SK-N-SH (cell line): Measurements from ENCODE around the gene ERMARD. TPM values are rescaled to one million over a fixed set of nuclear protein-coding genes. Genes with fewer than 3 reads are reported as not detected.

Experiments used
- CTCF ChIA-PET: fragments of 300-600, 350-600 bp; formaldehyde crosslinking; extraction: SDS; loops from one replicate; lab custom pipeline; 2021; lab: Yijun Ruan, JAX
- POLR2A ChIA-PET: fragments of 350-600 bp; sonication (Branson Sonifier 250); formaldehyde crosslinking; extraction: SDS; loops from one replicate; lab custom pipeline; 2020; ENCODE audit warnings: antibody characterized with exemption, inconsistent platforms; lab: Yijun Ruan, JAX
- DNase-seq: peaks from one replicate; pipeline ENCODE4 v3.0.0; 2012
- H2AFZ ChIP-seq: fragments of 200-600 bp; sonication (generic); 2 replicates; pipeline ENCODE4 v1.8.1; 2016; ENCODE audit warnings: antibody characterized with exemption, mild to moderate bottlenecking, low read depth
- H3F3A ChIP-seq: fragments of 200-600 bp; sonication (generic); replicated peaks from 2 replicates; pipeline ENCODE3; 2016; ENCODE audit warnings: antibody characterized with exemption, mild to moderate bottlenecking; ENCODE audit not compliant: insufficient read depth
- H3K27ac ChIP-seq, 2 experiments: fragments of 200-500 bp in 1 of 2; fragments of 200-600 bp in 1 of 2; sonication (Bioruptor generic) in 1 of 2; sonication (generic), shearing (Covaris generic) in 1 of 2; 2 replicates each; pipeline versions ENCODE4 v1.5.1 to v1.6.1; 2014 to 2016; ENCODE audit warnings: low read depth in 2 of 2, inconsistent platforms in 1 of 2, low read length in 1 of 2, mild to moderate bottlenecking in 1 of 2, mixed read lengths in 1 of 2
- H3K27me3 ChIP-seq: fragments of 200-600 bp; sonication (generic), shearing (Covaris generic); 2 replicates; pipeline ENCODE4 v1.6.1; 2016; ENCODE audit warnings: mixed run types; ENCODE audit not compliant: insufficient read depth
- H3K36me3 ChIP-seq, 2 experiments: fragments of 200-500 bp in 1 of 2; fragments of 200-600 bp in 1 of 2; sonication (Bioruptor generic) in 1 of 2; sonication (generic) in 1 of 2; replicated peaks in 1 of 2; 2 replicates each; pipeline versions ENCODE3 to v1.5.1; 2014 to 2016; ENCODE audit warnings: low read length in 1 of 2, mild to moderate bottlenecking in 1 of 2; ENCODE audit not compliant: insufficient read depth in 2 of 2, control insufficient read depth in 1 of 2
- H3K4me1 ChIP-seq, 2 experiments: fragments of 200-500 bp in 1 of 2; fragments of 200-600 bp in 1 of 2; sonication (Bioruptor generic) in 1 of 2; sonication (generic), shearing (Covaris generic) in 1 of 2; 2 replicates each; pipeline versions ENCODE4 v1.5.1 to v1.6.1; 2014 to 2016; ENCODE audit warnings: low read depth in 1 of 2, low read length in 1 of 2, mixed run types in 1 of 2; ENCODE audit not compliant: insufficient read depth in 2 of 2, control insufficient read depth in 1 of 2
- H3K4me2 ChIP-seq: fragments of 200-600 bp; sonication (generic), shearing (Covaris generic); 2 replicates; pipeline ENCODE4 v1.6.1; 2017; ENCODE audit warnings: mixed run types
- H3K4me3 ChIP-seq, 2 experiments: fragments of 200-500 bp in 1 of 2; fragments of 200-600 bp in 1 of 2; sonication (Bioruptor generic) in 1 of 2; sonication (generic), shearing (Covaris generic) in 1 of 2; 2 replicates each; pipeline versions ENCODE4 v1.5.1 to v1.8.1; 2014 to 2016; ENCODE audit warnings: low read depth in 2 of 2, inconsistent platforms in 1 of 2, low read length in 1 of 2, mild to moderate bottlenecking in 1 of 2, mixed read lengths in 1 of 2, moderate library complexity in 1 of 2
- H3K79me2 ChIP-seq: fragments of 200-600 bp; sonication (generic); 2 replicates; pipeline ENCODE4 v1.8.1; 2017; ENCODE audit warnings: mild to moderate bottlenecking; ENCODE audit not compliant: insufficient read depth
- H3K9ac ChIP-seq: fragments of 200-600 bp; sonication (generic); 2 replicates; pipeline ENCODE4 v1.6.1; 2017; ENCODE audit warnings: mixed run types
- H3K9me2 ChIP-seq: fragments of 200-600 bp; sonication (generic); 2 replicates; pipeline ENCODE4 v1.6.1; 2017; ENCODE audit warnings: mixed run types
- H3K9me3 ChIP-seq: fragments of 200-600 bp; sonication (generic); 2 replicates; pipeline ENCODE4 v1.6.1; 2017; ENCODE audit warnings: mixed run types, mild to moderate bottlenecking, moderate library complexity
- H4K20me1 ChIP-seq: fragments of 200-600 bp; sonication (generic); 2 replicates; pipeline ENCODE4 v1.6.1; 2017; ENCODE audit warnings: mild to moderate bottlenecking, mixed run types; ENCODE audit not compliant: insufficient read depth
- CHD2 ChIP-seq: fragments of 150-350 bp; IDR thresholded peaks from 2 replicates; pipeline ENCODE4 v1.6.1; 2018; ENCODE audit warnings: low read length; ENCODE audit not compliant: partially characterized antibody
- ELF1 ChIP-seq: IDR thresholded peaks from 2 replicates; pipeline ENCODE4 v1.4.0; 2012
- FOSL2 ChIP-seq: IDR thresholded peaks from 2 replicates; pipeline ENCODE4 v1.4.0; 2012; ENCODE audit warnings: low read depth, mild to moderate bottlenecking, moderate library complexity, borderline replicate concordance
- IRF3 ChIP-seq: fragments of 150-350 bp; IDR thresholded peaks from 2 replicates; pipeline ENCODE4 v1.6.1; 2016; ENCODE audit warnings: mild to moderate bottlenecking, low read depth, low read length
- JUND ChIP-seq: IDR thresholded peaks from 2 replicates; pipeline ENCODE4 v1.4.0; 2012
- NFIC ChIP-seq: IDR thresholded peaks from 2 replicates; pipeline ENCODE4 v1.4.0; 2012; ENCODE audit warnings: borderline replicate concordance
- POLR2AphosphoS5 ChIP-seq: IDR thresholded peaks from 2 replicates; pipeline ENCODE4 v1.6.1; 2012; ENCODE audit warnings: low read depth, low read length
- RAD21 ChIP-seq: IDR thresholded peaks from 2 replicates; pipeline ENCODE4 v1.6.1; 2012; ENCODE audit warnings: mild to moderate bottlenecking, low read length
- RCOR1 ChIP-seq: fragments of 150-350 bp; IDR thresholded peaks from 2 replicates; pipeline ENCODE4 v1.6.1; 2017; ENCODE audit warnings: antibody characterized with exemption, low read length
- REST ChIP-seq: IDR thresholded peaks from 2 replicates; pipeline ENCODE4 v1.6.1; 2012; ENCODE audit warnings: mild to moderate bottlenecking, low read depth, low read length, moderate library complexity
- RXRA ChIP-seq: IDR thresholded peaks from 2 replicates; pipeline ENCODE4 v1.4.0; 2012; ENCODE audit warnings: low read depth, mild to moderate bottlenecking, borderline replicate concordance
- SIN3A ChIP-seq: IDR thresholded peaks from 2 replicates; pipeline ENCODE4 v1.6.1; 2012; ENCODE audit warnings: low read depth, mild to moderate bottlenecking, low read length, moderate library complexity, borderline replicate concordance
- TAF1 ChIP-seq: IDR thresholded peaks from 2 replicates; pipeline ENCODE4 v1.6.1; 2012; ENCODE audit warnings: low read depth, mild to moderate bottlenecking, low read length, moderate library complexity, borderline replicate concordance
- TCF12 ChIP-seq: IDR thresholded peaks from 2 replicates; pipeline ENCODE4 v1.4.0; 2012
- YY1 ChIP-seq: IDR thresholded peaks from 2 replicates; pipeline ENCODE4 v1.4.0; 2012; ENCODE audit warnings: low read depth, mild to moderate bottlenecking
- ZBTB33 ChIP-seq: IDR thresholded peaks from 2 replicates; pipeline ENCODE4 v1.4.0; 2012; ENCODE audit warnings: low read depth, borderline replicate concordance
- polyA plus RNA-seq, 3 experiments: library from polyadenylated mRNA; depleted of rRNA; stranded (reverse); fragments of >200 nt; gene quantifications; 2 replicates each; pipeline ENCODE4 v1.2.3, GENCODE V29; 2012

Gene ERMARD
- polyA plus RNA-seq, 1 of the 3 experiments (the other 2 are of a cell fraction): 43.2 TPM

- Histone ChIP-seq H3K9me2 (no peaks in the 10 kb centered on the region), H3K4me2 (no peak overlapping the region), H3K27ac (no peak overlapping the region), H4K20me1 (no peaks in the 10 kb centered on the region), H3K27me3 (no peaks in the 10 kb centered on the region), H3F3A (no peaks in the 10 kb centered on the region), H3K4me1 (no peaks in the 10 kb centered on the region), H3K4me3 (no peak overlapping the region), H3K9ac (no peak overlapping the region), H3K79me2 (no peaks in the 10 kb centered on the region), H3K9me3 (0 out of 2 replicates have a peak, but pooled peaks cover 2% of the 10 kb centered on the region), H3K36me3 (peaks cover 0 to 7% of the 10 kb centered on the region in 2 experiments), H2AFZ (no peak overlapping the region)
- POLR2A ChIA-PET: interaction anchor here (1.8 kb wide), 1 partner anchor 10 kb away, joined by 4 read pairs; the partner anchor contains the start of genes DYNLT2 and ERMARD
- CTCF ChIA-PET: interaction anchor here (1.4 kb wide), 1 partner anchor 9 kb away, joined by 6 read pairs; no protein-coding TSS in a partner anchor
- no peak for TF ChIP-seq CHD2
- no peak for TF ChIP-seq TAF1
- TF ChIP-seq FOSL2: no peak
- no peak for TF ChIP-seq RAD21
- no peak for TF ChIP-seq YY1
- TF ChIP-seq ZBTB33: no peak
- TF ChIP-seq POLR2AphosphoS5: no peak
- TF ChIP-seq ELF1: no peak
- TF ChIP-seq RXRA: no peak
- no peak for TF ChIP-seq REST
- TF ChIP-seq TCF12: no peak
- TF ChIP-seq JUND: no peak
- TF ChIP-seq SIN3A: no peak
- no peak for TF ChIP-seq IRF3
- TF ChIP-seq RCOR1: no peak
- TF ChIP-seq NFIC: no peak
- no peak for DNase-seq
These were observed 10.1 kb upstream of the ERMARD start for GRCh38 chr6:169741344-169741743.
